Fibroblast of mammary gland (primary cell): ENCODE results near the gene GUCA2B.
A peak's percentile ranks its signal among the peaks of the same experiment; 100 is the strongest.

Experiments
- DNase-seq: peaks from one replicate; pipeline ENCODE4 v3.0.0-alpha.2; 2010; ENCODE audit warnings: low read depth
- H3K4me3 ChIP-seq: 2 replicates; pipeline ENCODE4 v1.5.1; 2011; ENCODE audit warnings: low read depth, mild to moderate bottlenecking, low read length, moderate library complexity; ENCODE audit not compliant: control insufficient read depth
- CTCF ChIP-seq: conservative IDR thresholded peaks from 2 replicates; pipeline ENCODE4 v1.5.1; 2011; ENCODE audit warnings: low read depth, low read length, inconsistent platforms; ENCODE audit not compliant: control insufficient read depth, insufficient read depth

Gene GUCA2B

GRCh38 chr1:42155362-42155761 lies 2.2 kb downstream of the GUCA2B start:
- TF ChIP-seq CTCF, result no peak

GRCh38 chr1:42157667-42158066 lies 4.5 kb downstream of the GUCA2B start:
- no peak for DNase-seq
- no peak overlapping the region for H3K4me3 ChIP-seq
- peak; percentile 1 for TF ChIP-seq CTCF

More at GRCh38 chr1:42155362-42155761, 2.2 kb downstream of the GUCA2B start:
- no peak overlapping the region for H3K4me3 ChIP-seq
- DNase-seq, result no peak

GRCh38 chr1:42158189-42158588 lies 5.0 kb downstream of the GUCA2B start:
- TF ChIP-seq CTCF, result no peak
- no peak overlapping the region for H3K4me3 ChIP-seq
- no peak for DNase-seq

- no peak for TF ChIP-seq CTCF
- no peak overlapping the region for H3K4me3 ChIP-seq
- DNase-seq, result no peak
Observed at GRCh38 chr1:42162181-42162580, 9.0 kb downstream of the GUCA2B start.

- TF ChIP-seq CTCF, result no peak
- no peak overlapping the region for H3K4me3 ChIP-seq
- DNase-seq, result peak; percentile 22
Observed at GRCh38 chr1:42163114-42163513, 9.9 kb downstream of the GUCA2B start.

- H3K4me3 ChIP-seq, result no peak overlapping the region
- DNase-seq, result no peak
- no peak for TF ChIP-seq CTCF
Observed at GRCh38 chr1:42163536-42164503, 10.6 kb downstream of the GUCA2B start.
